ENCODE data around the gene TTYH1. TPM values are rescaled to one million over a fixed set of nuclear protein-coding genes. Genes with fewer than 3 reads are reported as not detected.
A peak's percentile ranks its signal among the peaks of the same experiment; 100 is the strongest.

The TTYH1 gene
- total and polyA plus RNA-seq, 9 of the 15 experiments (the other 6 are each of a cell fraction or from before 2014, with no cell fraction given), result 0.08 TPM; not detected in 8

DNA sequence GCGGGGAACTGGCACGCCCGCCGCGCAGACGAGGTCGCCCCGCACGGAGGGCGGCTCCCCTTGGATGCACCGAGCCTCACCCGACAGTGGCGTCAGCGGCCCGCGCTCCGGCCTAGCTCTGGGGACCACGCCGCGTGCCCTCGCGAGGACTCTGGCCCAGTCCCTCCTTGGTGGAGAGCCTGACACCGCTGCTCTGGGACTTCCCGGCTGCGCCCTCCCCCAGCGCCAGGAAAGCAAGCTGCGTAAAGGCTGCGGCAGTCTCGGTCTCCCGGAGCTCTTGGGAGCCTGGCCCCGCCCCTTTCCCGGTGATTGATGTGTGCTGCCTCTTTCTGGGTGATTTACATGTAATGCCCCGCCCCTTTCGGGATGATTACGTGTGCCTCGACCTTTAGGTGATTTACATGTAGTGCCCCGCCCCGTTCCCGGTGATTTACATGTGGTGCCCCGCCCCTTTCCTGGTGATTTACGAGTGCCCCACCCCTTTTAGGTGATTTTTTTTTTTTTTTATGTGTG is 48.3 kb downstream of the TTYH1 start, which contains the start of gene LENG9 (continued):
- peak; percentile 90 for TF ChIP-seq L3MBTL2 (IDR thresholded peaks at IDR 0.05)
- TF ChIP-seq PHF21A (IDR thresholded peaks at IDR 0.05; ENCODE audit: borderline replicate concordance, low read depth), result no peak
- TF ChIP-seq, protein P1, sequence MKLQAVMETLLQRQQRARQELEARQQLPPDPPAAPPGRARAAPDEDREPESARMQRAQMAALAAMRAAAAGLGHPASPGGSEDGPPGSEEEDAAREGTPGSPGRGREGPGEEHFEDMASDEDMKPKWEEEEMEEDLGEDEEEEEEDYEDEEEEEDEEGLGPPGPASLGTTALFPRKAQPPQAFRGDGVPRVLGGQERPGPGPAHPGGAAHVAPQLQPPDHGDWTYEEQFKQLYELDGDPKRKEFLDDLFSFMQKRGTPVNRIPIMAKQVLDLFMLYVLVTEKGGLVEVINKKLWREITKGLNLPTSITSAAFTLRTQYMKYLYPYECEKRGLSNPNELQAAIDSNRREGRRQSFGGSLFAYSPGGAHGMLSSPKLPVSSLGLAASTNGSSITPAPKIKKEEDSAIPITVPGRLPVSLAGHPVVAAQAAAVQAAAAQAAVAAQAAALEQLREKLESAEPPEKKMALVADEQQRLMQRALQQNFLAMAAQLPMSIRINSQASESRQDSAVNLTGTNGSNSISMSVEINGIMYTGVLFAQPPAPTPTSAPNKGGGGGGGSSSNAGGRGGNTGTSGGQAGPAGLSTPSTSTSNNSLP (IDR thresholded peaks at IDR 0.05; ENCODE audit: borderline replicate concordance, low read depth, low read length), result 0 out of 2 replicates have a peak, but pooled peaks have one; percentile 8
- TF ChIP-seq, protein P2, sequence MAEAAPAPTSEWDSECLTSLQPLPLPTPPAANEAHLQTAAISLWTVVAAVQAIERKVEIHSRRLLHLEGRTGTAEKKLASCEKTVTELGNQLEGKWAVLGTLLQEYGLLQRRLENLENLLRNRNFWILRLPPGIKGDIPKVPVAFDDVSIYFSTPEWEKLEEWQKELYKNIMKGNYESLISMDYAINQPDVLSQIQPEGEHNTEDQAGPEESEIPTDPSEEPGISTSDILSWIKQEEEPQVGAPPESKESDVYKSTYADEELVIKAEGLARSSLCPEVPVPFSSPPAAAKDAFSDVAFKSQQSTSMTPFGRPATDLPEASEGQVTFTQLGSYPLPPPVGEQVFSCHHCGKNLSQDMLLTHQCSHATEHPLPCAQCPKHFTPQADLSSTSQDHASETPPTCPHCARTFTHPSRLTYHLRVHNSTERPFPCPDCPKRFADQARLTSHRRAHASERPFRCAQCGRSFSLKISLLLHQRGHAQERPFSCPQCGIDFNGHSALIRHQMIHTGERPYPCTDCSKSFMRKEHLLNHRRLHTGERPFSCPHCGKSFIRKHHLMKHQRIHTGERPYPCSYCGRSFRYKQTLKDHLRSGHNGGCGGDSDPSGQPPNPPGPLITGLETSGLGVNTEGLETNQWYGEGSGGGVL (CRISPR knock-in tag; IDR thresholded peaks at IDR 0.05), result no peak
- TF ChIP-seq FOXK2 (conservative IDR thresholded peaks at IDR 0.05 in 1 of 2, IDR thresholded peaks at IDR 0.05 in 1 of 2; ENCODE audit: low read depth in 2 of 2), result peak; percentile 86; a peak in 2 of 4 replicates
- TF ChIP-seq YY1 (IDR thresholded peaks at IDR 0.05; ENCODE audit: borderline replicate concordance in 1 of 3, control insufficient read depth in 1 of 3, extremely low read depth in 1 of 3, insufficient read depth in 3 of 3, insufficient read length in 1 of 3, insufficient replicate concordance in 2 of 3, low read depth in 1 of 3, low read length in 2 of 3), result no peak
- no peak for TF ChIP-seq RAD21 (CRISPR knock-in tag; conservative IDR thresholded peaks at IDR 0.05 in 1 of 2, IDR thresholded peaks at IDR 0.05 in 1 of 2)
- 0 out of 2 replicates have a peak, but pooled peaks have one; percentile 44 for TF ChIP-seq KDM2B (CRISPR knock-in tag; IDR thresholded peaks at IDR 0.05)
- TF ChIP-seq, protein P3, sequence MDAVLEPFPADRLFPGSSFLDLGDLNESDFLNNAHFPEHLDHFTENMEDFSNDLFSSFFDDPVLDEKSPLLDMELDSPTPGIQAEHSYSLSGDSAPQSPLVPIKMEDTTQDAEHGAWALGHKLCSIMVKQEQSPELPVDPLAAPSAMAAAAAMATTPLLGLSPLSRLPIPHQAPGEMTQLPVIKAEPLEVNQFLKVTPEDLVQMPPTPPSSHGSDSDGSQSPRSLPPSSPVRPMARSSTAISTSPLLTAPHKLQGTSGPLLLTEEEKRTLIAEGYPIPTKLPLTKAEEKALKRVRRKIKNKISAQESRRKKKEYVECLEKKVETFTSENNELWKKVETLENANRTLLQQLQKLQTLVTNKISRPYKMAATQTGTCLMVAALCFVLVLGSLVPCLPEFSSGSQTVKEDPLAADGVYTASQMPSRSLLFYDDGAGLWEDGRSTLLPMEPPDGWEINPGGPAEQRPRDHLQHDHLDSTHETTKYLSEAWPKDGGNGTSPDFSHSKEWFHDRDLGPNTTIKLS (IDR thresholded peaks at IDR 0.05; ENCODE audit: borderline replicate concordance, low read depth), result 0 out of 2 replicates have a peak, but pooled peaks have one; percentile 34
- no peak for TF ChIP-seq ZNF232 (CRISPR knock-in tag; IDR thresholded peaks at IDR 0.05)
- TF ChIP-seq, protein P4, sequence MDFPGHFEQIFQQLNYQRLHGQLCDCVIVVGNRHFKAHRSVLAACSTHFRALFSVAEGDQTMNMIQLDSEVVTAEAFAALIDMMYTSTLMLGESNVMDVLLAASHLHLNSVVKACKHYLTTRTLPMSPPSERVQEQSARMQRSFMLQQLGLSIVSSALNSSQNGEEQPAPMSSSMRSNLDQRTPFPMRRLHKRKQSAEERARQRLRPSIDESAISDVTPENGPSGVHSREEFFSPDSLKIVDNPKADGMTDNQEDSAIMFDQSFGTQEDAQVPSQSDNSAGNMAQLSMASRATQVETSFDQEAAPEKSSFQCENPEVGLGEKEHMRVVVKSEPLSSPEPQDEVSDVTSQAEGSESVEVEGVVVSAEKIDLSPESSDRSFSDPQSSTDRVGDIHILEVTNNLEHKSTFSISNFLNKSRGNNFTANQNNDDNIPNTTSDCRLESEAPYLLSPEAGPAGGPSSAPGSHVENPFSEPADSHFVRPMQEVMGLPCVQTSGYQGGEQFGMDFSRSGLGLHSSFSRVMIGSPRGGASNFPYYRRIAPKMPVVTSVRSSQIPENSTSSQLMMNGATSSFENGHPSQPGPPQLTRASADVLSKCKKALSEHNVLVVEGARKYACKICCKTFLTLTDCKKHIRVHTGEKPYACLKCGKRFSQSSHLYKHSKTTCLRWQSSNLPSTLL (IDR thresholded peaks at IDR 0.05), result no peak
- TF ChIP-seq, protein P5, sequence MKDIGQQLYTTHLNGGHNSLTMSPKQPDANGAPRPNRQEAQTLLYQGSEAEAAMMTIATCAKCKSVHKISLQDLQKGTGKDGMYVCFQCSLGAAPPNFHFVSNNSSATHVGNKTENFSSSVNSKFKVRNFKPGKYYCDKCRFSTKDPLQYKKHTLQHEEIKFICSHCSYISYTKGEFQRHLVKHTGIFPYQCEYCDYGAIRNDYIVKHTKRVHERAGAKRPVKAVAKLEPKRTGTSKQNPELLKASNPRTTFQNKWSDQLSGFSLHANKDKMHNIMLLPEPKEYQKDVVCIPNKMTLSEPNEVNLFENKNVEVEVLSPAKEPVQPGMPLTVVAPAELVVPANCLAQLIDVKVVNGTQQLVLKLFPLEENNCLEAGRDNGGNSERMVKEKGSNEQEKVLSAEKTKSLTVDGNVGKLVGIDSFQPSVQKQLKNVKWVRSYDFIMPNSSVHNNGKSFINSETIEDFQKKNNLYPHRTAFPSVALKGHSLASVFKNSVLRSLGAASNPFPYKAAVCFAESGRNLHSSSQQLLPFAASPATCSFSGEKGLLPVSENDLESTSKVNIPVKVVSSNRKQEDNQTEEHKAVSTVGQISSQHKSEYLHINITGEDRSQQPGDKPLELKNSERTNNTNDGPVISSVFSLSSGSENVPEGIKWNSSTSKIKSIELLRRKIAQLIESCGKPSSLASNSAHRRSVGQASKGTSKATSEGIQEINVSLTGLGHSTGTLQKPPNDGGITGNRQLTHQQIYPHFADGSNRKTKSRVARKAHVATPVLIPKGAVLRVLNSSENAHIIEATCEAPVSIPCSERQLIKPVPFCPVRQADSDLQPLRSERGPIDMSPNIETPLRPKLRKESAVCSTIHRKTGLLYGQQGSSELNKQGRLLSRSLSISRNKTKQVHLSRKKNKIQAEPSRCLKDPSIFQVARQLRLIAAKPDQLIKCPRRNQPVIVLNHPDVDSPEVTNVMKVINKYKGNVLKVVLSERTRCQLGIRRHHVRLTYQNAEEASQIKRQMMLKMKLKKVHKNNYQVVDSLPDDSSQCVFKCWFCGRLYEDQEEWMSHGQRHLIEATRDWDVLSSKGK (CRISPR knock-in tag; IDR thresholded peaks at IDR 0.05), result no peak
- TF ChIP-seq SREBF1 (IDR thresholded peaks at IDR 0.05; ENCODE audit: borderline replicate concordance, low read depth, low read length), result no peak
- TF ChIP-seq TEAD1 (CRISPR knock-in tag; IDR thresholded peaks at IDR 0.05), result peak in 1 of 2 experiments; percentile 29; a peak in 1 of 4 replicates

All from K562 (cell line).